Suppressor macrophage (primary cell): ENCODE measurements around the gene LINS1.
"Not testable (repeated sequence)": the region's sequence is repeated elsewhere in the genome, so short reads cannot be mapped to it uniquely, and the experiment has no call there.

Experiments used
- DNase-seq, 4 experiments: peaks; one replicate each; pipeline ENCODE4 v3.0.0-alpha.2; 2020 to 2022

LINS1 gene

GRCh38 chr15:100601617-100602063 is 344 bp downstream of the LINS1 start:
- DNase-seq, result no peak

- peak; percentile 45 to 79 (median 68) for DNase-seq
Observed at GRCh38 chr15:100601163-100601562, 821 bp downstream of the LINS1 start.

GRCh38 chr15:100598655-100599054 is 3.3 kb downstream of the LINS1 start:
- no peak for DNase-seq

DNA sequence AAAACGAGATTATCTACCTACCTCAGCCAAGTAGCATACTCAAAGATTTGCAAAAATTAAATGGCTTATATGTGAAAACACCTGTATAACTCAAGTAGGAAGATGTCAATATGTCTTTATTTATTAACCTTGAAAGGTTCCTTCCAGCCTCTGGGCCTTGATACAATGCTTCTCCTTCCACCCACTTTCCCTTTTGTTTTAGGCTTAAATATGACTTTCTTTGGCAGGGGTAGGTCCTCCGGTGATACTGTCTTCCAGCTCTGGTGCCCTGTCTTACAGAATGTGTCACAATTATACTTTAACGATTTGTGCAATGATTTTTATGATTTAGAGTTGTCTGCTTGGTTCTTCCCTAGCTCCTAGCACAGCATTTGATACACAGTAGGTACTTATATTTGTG is 4.1 kb downstream of the LINS1 start:
- no peak for DNase-seq

GRCh38 chr15:100596792-100597191 is 5.2 kb downstream of the LINS1 start:
- DNase-seq, result no peak

GRCh38 chr15:100595964-100596363 is 6.0 kb downstream of the LINS1 start:
- DNase-seq, result no peak

DNA sequence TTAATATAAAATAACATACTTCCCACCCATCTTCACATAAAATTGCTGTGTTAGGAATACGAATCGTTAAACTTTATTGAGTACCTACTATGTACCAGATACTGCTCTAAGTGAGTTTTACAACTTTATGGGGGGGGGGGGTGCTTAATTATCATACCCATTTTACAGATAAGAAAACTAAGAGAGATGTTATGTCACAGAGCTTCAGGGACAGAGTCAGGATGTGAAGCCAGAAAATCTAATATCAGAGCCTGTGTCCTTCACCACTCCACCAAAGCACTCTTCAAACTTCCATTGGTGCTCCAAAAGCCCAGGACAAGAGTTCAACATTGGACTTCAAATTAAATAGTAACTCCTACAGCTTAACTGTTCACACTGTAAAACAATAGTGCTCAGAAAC is 8.6 kb downstream of the LINS1 start:
- no peak for DNase-seq

DNA sequence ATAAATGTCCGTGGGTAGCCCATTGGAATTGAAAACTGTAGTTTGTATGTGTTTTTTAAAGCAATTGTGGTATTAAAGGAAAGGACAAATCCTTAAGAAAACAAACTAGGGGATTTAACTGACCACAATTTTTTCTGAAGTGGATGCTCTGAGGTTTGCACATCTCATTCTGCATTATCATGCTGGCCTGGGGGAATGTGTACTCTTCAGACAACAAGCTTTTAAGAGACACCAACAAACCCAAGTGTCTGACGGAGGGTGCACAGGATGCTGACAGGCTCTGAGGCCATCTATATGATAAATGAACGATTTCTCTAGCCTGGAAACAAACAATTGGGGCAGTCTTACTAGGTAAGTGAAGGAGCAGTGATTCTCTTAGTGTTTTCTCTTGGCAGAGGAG is 9.1 kb downstream of the LINS1 start:
- no peak for DNase-seq

DNA sequence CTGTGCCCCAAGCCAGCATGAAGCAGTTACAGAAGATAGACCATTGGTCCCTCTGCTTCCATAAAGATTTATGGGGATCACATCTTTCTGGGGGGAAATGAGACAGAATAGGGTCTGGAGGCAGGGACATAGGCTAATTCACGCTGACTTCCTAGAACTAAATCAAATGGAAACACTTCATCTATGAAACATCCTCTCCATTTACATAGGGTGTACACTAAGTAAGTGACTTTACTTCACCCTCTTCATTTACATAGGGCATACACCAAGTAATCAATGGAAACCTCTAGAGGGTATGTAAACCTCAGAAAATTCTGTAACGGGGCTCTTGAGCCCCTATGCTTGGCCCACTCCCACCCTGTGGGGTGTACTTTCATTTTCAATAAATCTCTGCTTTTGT is 10.1 kb downstream of the LINS1 start:
- no peak for DNase-seq

DNA sequence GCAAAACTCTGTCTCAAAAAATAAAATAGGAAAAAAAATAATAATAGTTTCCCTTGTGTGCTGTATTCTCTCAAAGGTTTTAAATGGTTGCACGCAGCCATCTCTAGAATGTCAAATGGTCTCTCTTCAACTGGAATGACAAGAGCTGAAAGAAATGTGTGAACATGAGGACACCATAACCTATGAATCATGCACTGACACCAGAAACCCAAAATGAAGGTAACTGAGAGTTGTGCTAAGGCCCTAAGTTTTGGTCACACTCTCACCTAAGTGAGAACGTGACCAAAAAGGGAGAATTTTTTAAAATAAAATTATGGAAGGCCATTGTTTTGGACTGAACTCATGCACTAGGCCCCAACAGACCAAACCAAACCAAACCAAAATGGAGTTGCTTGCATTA is 10.8 kb downstream of the LINS1 start:
- not testable (repeated sequence) for DNase-seq

- no peak for DNase-seq
Observed at GRCh38 chr15:100588638-100589242, 13.2 kb downstream of the LINS1 start.

- no peak for DNase-seq
Observed at GRCh38 chr15:100580414-100580813, 21.6 kb downstream of the LINS1 start.

GRCh38 chr15:100573526-100573925 is 28.5 kb downstream of the LINS1 start:
- no peak for DNase-seq

DNA sequence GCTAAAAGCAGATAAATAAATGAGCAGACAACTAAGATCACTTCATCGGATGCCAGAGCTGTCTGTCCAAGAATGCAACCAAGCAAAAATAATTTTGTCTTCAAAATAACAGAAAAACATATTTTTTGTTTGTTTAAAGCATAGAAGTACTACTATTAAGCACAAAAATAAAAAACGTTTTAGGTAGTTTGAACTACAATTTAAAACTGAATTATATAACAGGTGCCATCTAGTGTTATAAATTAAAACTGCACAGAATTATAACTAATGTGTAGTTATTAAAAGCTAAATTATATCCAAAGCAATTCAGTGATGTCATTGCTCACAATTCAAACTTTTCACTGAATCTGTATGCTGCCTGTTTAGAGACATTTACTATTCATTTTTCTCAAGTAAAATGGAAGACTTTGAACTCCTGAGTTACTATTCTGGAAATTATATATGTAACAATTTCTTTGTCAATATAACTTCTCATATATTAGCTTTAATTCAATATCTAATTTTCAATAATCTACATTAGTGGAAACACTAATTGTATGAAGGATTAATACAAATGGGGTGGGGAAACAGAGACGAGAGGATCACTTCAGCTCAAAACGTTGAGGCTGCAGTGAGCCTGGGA is 29.5 kb downstream of the LINS1 start:
- DNase-seq, result peak in 2 of 4 experiments; percentile 60 to 64

DNA sequence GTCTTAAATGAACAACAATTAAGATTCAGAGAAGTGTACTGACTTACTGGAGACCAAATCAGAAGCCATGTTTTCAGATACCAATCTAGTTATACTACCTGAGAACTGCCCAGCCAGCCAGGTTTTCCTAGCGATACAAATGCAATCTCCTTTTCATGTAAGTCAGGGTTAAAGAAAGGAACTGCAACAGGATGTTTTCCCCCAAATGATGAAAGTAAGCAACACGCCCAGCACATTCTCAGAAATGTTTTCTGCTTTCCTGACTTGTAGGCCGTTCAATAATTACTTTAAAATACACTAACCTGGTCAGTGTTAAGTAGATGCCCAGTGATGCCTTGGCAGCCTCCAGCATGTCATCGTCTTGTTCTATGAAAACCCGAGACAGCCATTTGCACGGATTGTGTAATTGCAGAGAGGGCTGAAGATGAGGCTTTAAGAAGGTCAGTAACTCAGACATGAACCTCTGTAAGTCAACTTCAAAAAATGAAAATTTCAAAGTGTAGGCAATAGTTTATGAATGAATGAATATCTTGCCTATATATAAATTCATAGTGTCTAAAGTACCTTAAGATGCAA is 30.3 kb downstream of the LINS1 start:
- no peak for DNase-seq

DNA sequence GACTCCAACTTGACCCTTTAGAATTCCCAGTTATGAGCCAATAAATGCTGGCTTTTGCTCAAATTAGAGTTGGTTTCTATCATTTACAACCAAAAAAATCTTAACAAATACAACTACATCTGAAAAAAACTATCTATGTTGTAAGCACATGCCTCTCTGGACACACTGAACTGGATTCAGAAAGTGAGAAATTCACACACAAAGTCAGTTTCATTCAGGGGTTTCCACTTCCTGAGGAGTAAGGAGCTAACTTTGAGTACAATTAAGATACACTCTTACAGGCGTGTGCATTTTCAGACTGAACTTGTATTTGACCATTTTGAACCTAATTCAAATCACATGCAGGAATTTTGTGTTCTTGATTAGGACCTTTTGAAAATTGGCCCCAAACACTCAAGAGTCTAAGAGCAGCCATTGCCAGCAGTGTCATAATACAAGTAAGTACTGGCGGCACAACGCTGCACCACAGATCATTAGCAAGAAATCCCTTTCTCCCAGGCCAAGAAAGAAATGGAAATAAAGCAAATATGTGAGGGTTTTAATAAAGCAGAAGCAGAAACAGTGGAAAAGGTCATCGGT is 31.2 kb downstream of the LINS1 start:
- DNase-seq, result no peak

GRCh38 chr15:100570275-100570674 is 31.7 kb downstream of the LINS1 start:
- peak in 1 of 4 experiments; percentile 3 for DNase-seq

DNA sequence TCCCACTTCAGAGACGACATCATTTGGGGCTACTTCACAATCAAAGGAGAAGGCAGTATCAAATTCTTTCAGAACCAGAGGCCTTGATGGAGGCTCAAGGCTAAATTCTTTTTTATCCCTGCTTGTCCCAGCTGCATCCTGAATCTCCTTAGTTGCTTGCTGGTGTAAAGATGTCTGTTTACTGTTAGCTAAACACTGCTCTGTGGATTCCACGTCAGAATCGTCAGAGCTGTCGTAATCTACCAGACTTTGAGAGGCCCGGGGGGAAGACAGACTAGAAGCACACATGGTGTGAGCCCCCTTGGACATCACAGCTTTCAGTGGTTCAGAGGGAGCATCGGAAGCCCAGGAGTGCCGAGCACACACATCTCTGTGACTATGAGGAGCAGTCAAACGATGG is 32.6 kb downstream of the LINS1 start:
- no peak for DNase-seq

DNA sequence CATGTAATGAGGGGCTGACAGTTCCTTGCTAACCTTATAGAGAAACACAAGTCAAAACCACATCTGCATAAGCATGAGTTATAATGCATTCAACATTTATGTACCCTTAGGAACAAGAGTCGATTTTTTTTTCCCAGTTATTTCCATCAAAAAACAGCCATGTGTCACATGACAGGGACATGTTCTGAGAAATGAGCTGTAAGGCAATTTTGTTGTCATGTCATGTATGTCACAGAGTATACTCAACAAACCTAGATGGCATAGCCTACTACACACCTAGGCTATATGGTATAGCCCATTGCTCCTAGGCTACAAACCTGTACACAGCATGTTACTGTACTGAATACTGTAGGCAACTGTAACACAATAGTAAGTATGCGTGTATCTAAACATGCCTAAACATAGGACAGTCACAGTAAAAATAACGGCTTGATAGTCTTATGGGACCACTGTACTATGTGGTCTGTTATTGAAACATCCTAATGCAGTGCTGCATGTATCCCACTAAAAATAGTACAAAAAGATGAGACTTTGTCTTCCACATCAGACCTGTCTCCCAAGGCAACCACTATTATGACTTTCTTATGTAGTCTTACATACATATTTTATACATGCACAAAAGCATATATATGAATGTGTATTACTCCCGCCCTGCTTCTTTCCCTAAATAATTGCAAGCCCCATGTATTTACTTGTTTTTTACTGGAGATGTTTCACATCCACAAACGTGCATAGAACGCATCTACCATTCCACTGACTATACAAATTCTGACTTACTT is 34.9 kb downstream of the LINS1 start:
- DNase-seq, result no peak

GRCh38 chr15:100565591-100565990 is 36.4 kb downstream of the LINS1 start:
- no peak for DNase-seq

- peak; percentile 24 to 76 (median 60) for DNase-seq
Observed at GRCh38 chr15:100560323-100560722, 41.7 kb downstream of the LINS1 start.

- peak; percentile 62 to 92 (median 80) for DNase-seq
Observed at GRCh38 chr15:100559330-100559729, 42.7 kb downstream of the LINS1 start.

DNA sequence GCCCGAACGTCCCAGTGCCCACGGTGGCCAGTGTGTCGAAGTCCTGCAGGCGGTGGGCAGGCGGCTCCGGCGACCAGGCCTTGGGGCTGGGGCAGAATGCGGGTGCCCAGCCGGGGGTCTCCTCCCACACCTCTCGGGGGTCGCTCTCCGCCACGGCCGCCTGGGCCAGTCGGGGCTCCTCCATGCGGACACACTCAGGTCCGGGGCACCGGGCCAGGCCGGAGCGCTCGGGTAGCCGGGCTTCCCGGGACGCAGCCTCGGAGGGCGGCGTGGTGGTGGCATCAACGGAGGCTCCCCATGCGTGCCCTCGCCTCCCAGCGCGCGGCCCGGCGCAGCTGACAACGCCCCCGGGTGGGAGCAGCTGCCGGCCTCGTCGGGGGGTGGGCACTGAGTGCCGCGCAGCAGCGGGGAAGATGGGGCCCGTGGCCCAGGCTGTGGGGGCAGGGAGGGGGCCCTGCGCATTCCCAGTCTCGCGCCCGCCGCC is 43.2 kb downstream of the LINS1 start:
- no peak for DNase-seq
